Breast epithelium (tissue), 3 donors: ENCODE measurements around the gene NFATC3.

Experiments used
- POLR2AphosphoS5 ChIP-seq, 3 donors: sonication (generic); formaldehyde crosslinking; IDR thresholded peaks; one replicate each; pipeline ENCODE4 v1.6.1; 2017; ENCODE audit warnings: antibody characterized with exemption in 3 of 3
- TF ChIP-seq, protein P1 (sequence below), 3 donors: fragments of 450-650 bp; IDR thresholded peaks; one replicate each; pipeline ENCODE4 v1.5.1; 2016 to 2017; ENCODE audit warnings: antibody characterized with exemption in 3 of 3, mild to moderate bottlenecking in 3 of 3, moderate library complexity in 3 of 3

DNA sequence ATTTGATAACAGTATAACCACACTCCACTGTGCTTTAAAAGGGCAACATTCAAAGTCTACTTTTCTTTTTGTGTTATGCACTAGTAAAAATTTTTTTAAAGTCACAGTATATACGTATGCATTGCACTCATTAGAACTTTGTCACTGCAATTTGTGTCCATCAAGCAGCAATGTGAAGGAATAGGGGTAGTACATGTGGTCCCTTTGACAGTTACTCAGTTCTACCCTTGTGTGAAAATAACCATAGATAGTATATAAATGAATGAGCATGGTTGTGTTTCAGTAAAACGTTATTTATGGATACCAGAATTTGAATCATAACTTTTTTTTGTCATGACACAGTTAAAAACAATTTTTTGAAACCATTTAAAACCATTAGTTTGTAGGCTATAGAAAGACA, 30.7 kb downstream of the NFATC3 start:
- TF ChIP-seq, protein P1, sequence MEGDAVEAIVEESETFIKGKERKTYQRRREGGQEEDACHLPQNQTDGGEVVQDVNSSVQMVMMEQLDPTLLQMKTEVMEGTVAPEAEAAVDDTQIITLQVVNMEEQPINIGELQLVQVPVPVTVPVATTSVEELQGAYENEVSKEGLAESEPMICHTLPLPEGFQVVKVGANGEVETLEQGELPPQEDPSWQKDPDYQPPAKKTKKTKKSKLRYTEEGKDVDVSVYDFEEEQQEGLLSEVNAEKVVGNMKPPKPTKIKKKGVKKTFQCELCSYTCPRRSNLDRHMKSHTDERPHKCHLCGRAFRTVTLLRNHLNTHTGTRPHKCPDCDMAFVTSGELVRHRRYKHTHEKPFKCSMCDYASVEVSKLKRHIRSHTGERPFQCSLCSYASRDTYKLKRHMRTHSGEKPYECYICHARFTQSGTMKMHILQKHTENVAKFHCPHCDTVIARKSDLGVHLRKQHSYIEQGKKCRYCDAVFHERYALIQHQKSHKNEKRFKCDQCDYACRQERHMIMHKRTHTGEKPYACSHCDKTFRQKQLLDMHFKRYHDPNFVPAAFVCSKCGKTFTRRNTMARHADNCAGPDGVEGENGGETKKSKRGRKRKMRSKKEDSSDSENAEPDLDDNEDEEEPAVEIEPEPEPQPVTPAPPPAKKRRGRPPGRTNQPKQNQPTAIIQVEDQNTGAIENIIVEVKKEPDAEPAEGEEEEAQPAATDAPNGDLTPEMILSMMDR (IDR thresholded peaks at IDR 0.05), result no peak
- TF ChIP-seq POLR2AphosphoS5 (IDR thresholded peaks at IDR 0.05), result no peak
